HCT116 (cell line): ENCODE results near the gene GPR61. TPM values are rescaled to one million over a fixed set of nuclear protein-coding genes. Genes with fewer than 3 reads are reported as not detected.

Experiments
- ATAC-seq: fragments of 200-7000 bp; cut with Tn5 transposase; 2 replicates; pipeline ENCODE4 v1.9.1; 2020; ENCODE audit warnings: mild to moderate bottlenecking, moderate library complexity
- BruUV-seq: library from RNA; stranded (reverse); fragments of 400-500 nt; replicated peaks from 2 replicates; lab custom pipeline; 2021; lab: Mats Ljungman, UMichigan
- CTCF ChIA-PET: fragments of 300-600 bp; sonication (Branson Sonifier 250); formaldehyde crosslinking; loops from one replicate; lab custom pipeline; 2021; ENCODE audit warnings: antibody characterized with exemption; lab: Charles Lee
- POLR2A ChIA-PET: fragments of 300-600, 350-600 bp; sonication (Branson Sonifier 250); formaldehyde crosslinking; loops from one replicate; lab custom pipeline; 2021; ENCODE audit warnings: antibody characterized with exemption; lab: Charles Lee
- RAD21 ChIA-PET, 2 experiments: fragments of 300-600 bp; sonication (Branson Sonifier 250); formaldehyde crosslinking; loops; one replicate each; lab custom pipeline; 2023; ENCODE audit warnings: low total read pairs in 2 of 2; ENCODE audit not compliant: uncharacterized antibody in 2 of 2, unreplicated experiment in 2 of 2, low non-redundant PET in 1 of 2; lab: Charles Lee
- DNase-seq: peaks from one replicate; pipeline ENCODE4 v3.0.0-alpha.2; 2010; ENCODE audit warnings: low read depth, low spot score
- H2AFZ ChIP-seq: fragments of 200-600 bp; shearing (Covaris generic), sonication (generic); 2 replicates; pipeline ENCODE4 v1.6.1; 2017; ENCODE audit warnings: low read depth, mixed run types, mixed read lengths, antibody characterized with exemption, low read length; ENCODE audit not compliant: poor library complexity, severe bottlenecking
- H3K27ac ChIP-seq: 2 replicates; pipeline ENCODE4 v1.5.1; 2012; ENCODE audit warnings: low read depth, low read length
- H3K27me3 ChIP-seq: fragments of 200-600 bp; sonication (generic); 2 replicates; pipeline ENCODE4 v1.6.1; 2016; ENCODE audit warnings: mixed run types, low read length, mixed read lengths; ENCODE audit not compliant: insufficient read depth
- H3K36me3 ChIP-seq, 2 experiments: fragments of 200-500 bp in 1 of 2; fragments of 200-600 bp in 1 of 2; sonication (Bioruptor generic) in 1 of 2; sonication (generic) in 1 of 2; 2 replicates each; pipeline versions ENCODE4 v1.5.1 to v1.6.1; 2014 to 2016; ENCODE audit warnings: low read length in 2 of 2, inconsistent platforms in 1 of 2, mixed read lengths in 1 of 2, mixed run types in 1 of 2; ENCODE audit not compliant: insufficient read depth in 2 of 2, control insufficient read depth in 1 of 2
- H3K4me1 ChIP-seq, 2 experiments: fragments of 200-600 bp in 1 of 2; sonication (generic) in 1 of 2; 2 replicates each; pipeline versions ENCODE4 v1.5.1 to v1.6.1; 2012 to 2017; ENCODE audit warnings: low read length in 2 of 2, inconsistent platforms in 1 of 2, mild to moderate bottlenecking in 1 of 2, mixed read lengths in 1 of 2, mixed run types in 1 of 2, moderate library complexity in 1 of 2; ENCODE audit not compliant: insufficient read depth in 2 of 2, control insufficient read depth in 1 of 2
- H3K4me2 ChIP-seq: fragments of 200-600 bp; sonication (generic); 2 replicates; pipeline ENCODE4 v1.6.1; 2017; ENCODE audit warnings: mixed run types, low read length, mixed read lengths
- H3K4me3 ChIP-seq, 2 experiments: fragments of 200-600 bp in 1 of 2; sonication (generic) in 1 of 2; replicated peaks in 1 of 2; 2 replicates each; pipeline ENCODE4 v1.5.1; 2011 to 2016; ENCODE audit warnings: low read length in 2 of 2, control low read depth in 1 of 2, low read depth in 1 of 2, mild to moderate bottlenecking in 1 of 2, mixed read lengths in 1 of 2, mixed run types in 1 of 2
- H3K79me2 ChIP-seq: fragments of 200-600 bp; sonication (generic); 2 replicates; pipeline ENCODE4 v1.6.1; 2017; ENCODE audit warnings: mild to moderate bottlenecking, mixed run types, low read length, moderate library complexity, mixed read lengths; ENCODE audit not compliant: insufficient read depth
- H3K9ac ChIP-seq: fragments of 200-600 bp; sonication (generic); 2 replicates; pipeline ENCODE4 v1.6.1; 2016; ENCODE audit warnings: low read length, mixed read lengths
- H3K9me2 ChIP-seq: fragments of 200-600 bp; sonication (generic), shearing (Covaris generic); 2 replicates; pipeline ENCODE4 v1.6.1; 2017; ENCODE audit warnings: mixed run types, mild to moderate bottlenecking, moderate library complexity; ENCODE audit not compliant: insufficient read depth
- H3K9me3 ChIP-seq, 2 experiments: fragments of 200-500 bp in 1 of 2; fragments of 200-600 bp in 1 of 2; sonication (Bioruptor generic) in 1 of 2; sonication (generic) in 1 of 2; 2 replicates each; pipeline ENCODE4 v1.6.1; 2014 to 2017; ENCODE audit warnings: low read length in 2 of 2, mixed read lengths in 2 of 2, inconsistent platforms in 1 of 2, low read depth in 1 of 2, mild to moderate bottlenecking in 1 of 2, mixed run types in 1 of 2, moderate library complexity in 1 of 2; ENCODE audit not compliant: control insufficient read depth in 1 of 2, insufficient read depth in 1 of 2
- H4K20me1 ChIP-seq: fragments of 200-600 bp; sonication (generic), shearing (Covaris generic); 2 replicates; pipeline ENCODE4 v1.6.1; 2017; ENCODE audit warnings: mixed run types, mild to moderate bottlenecking, moderate library complexity; ENCODE audit not compliant: insufficient read depth
- EGR1 ChIP-seq: IDR thresholded peaks from 2 replicates; pipeline ENCODE4 v1.6.1; 2012; ENCODE audit warnings: low read depth
- EZH2 ChIP-seq: fragments of 200-600 bp; sonication (generic); IDR thresholded peaks from 2 replicates; pipeline ENCODE4 v1.6.1; 2017; ENCODE audit warnings: antibody characterized with exemption, mixed run types
- EZH2phosphoT487 ChIP-seq: fragments of 200-600 bp; IDR thresholded peaks from 2 replicates; pipeline ENCODE4 v1.6.1; 2018; ENCODE audit warnings: antibody characterized with exemption, borderline replicate concordance
- FOSL1 ChIP-seq: IDR thresholded peaks from 2 replicates; pipeline ENCODE4 v1.6.1; 2012; ENCODE audit warnings: low read depth
- POLR2A ChIP-seq: IDR thresholded peaks from 2 replicates; pipeline ENCODE4 v1.7.0; 2011; ENCODE audit warnings: borderline replicate concordance; ENCODE audit not compliant: insufficient read depth, insufficient read length; ENCODE audit errors: extremely low read depth
- RAD21 ChIP-seq: IDR thresholded peaks from 2 replicates; pipeline ENCODE4 v1.6.1; 2012; ENCODE audit warnings: low read depth, mild to moderate bottlenecking
- SP1 ChIP-seq: IDR thresholded peaks from 2 replicates; pipeline ENCODE4 v1.6.1; 2012; ENCODE audit warnings: low read depth
- TCF7L2 ChIP-seq: IDR thresholded peaks from 2 replicates; pipeline ENCODE4 v1.7.0; 2011; ENCODE audit warnings: borderline replicate concordance, inconsistent platforms; ENCODE audit not compliant: insufficient read depth, insufficient read length; ENCODE audit errors: extremely low read depth
- ZNF274 ChIP-seq: fragments of 200-500 bp; sonication (Bioruptor generic); IDR thresholded peaks from 2 replicates; pipeline ENCODE4 v1.6.1; 2014; ENCODE audit warnings: mild to moderate bottlenecking, low read depth, low read length, inconsistent platforms
- intact Hi-C: fragments of 100-400 bp; cut with micrococcal nuclease; formaldehyde crosslinking; loops from 2 replicates; pipeline ENCODE4 v1.10.0; 2022
- total RNA-seq: library from RNA; stranded (reverse); gene quantifications from one replicate; pipeline ENCODE4 v1.2.1, GENCODE V29; 2021; ENCODE audit not compliant: unreplicated experiment
- TF ChIP-seq, protein P1 (sequence below): IDR thresholded peaks from 2 replicates; pipeline ENCODE4 v1.6.1; 2012
- TF ChIP-seq, protein P2 (sequence below), 3 experiments: fragments of 200-600 bp in 1 of 3; sonication (generic) in 1 of 3; IDR thresholded peaks in 2 of 3; conservative IDR thresholded peaks in 1 of 3; 2 replicates each; pipeline ENCODE4 v1.5.1; 2012 to 2017; ENCODE audit warnings: low read depth in 2 of 3, low read length in 2 of 3, antibody characterized with exemption in 1 of 3, borderline replicate concordance in 1 of 3, control low read depth in 1 of 3, mild to moderate bottlenecking in 1 of 3, mixed read lengths in 1 of 3, mixed run types in 1 of 3, moderate library complexity in 1 of 3; ENCODE audit not compliant: insufficient read depth in 1 of 3
- TF ChIP-seq, protein P3 (sequence below): IDR thresholded peaks from 2 replicates; pipeline ENCODE4 v1.6.1; 2011; ENCODE audit warnings: mild to moderate bottlenecking, low read length, moderate library complexity; ENCODE audit not compliant: insufficient replicate concordance; ENCODE audit errors: extremely low read depth

GPR61 gene
- total RNA-seq, 1 experiment from 2014 or later: not detected

DNA sequence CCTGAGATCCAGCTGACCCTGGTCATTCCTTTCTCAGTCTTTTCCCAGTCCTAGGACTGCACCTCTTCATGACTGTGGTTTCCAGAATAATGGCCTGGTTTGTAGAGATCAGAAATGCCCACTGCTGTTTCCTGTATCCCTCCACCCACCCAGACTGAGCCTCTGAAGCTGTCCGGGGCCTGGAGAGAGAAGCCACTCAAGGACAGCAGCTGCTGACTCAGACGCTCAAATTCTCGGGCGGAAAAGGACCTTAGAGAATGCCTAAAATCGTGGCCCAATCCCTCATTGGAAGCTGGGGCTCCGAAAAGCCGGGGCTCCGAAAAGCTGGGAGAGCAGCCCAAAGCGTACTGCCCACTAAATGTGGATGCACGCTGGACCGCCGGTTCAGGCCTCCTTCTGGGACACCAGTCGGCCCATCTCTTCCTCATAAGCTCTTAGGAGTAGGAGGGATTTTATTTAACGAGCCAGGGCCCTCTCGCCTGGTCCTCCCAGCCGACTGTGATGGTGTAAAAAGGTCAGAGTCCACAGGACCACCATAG is 7.8 kb upstream of the GPR61 start:
- H2AFZ ChIP-seq: peak overlapping the region; percentile 47
- 0 out of 2 replicates have a peak overlapping the region, but pooled peaks have one; percentile 49 for H3K4me2 ChIP-seq
- intact Hi-C loops: loop anchor here (1.0 to 10.0 kb wide), 7 partner anchors 38 to 327 kb away; partner anchors contain the start of genes CYB561D1, PSMA5 and SORT1
- H3K36me3 ChIP-seq: no peaks in the 10 kb centered on the region
- ChIA-PET RAD21 (interaction anchor here (0.9 to 2.1 kb wide), 4 partner anchors 33 to 42 kb away, joined by 5 to 17 read pairs (median 6); partner anchors contain the start of gene CYB561D1 (in 1 of the 2)), POLR2A (interaction anchor here (1.1 to 1.6 kb wide), 3 partner anchors 16 to 41 kb away, joined by 3 to 6 read pairs (median 4); partner anchors contain the start of gene GNAI3), CTCF (interaction anchor here (0.6 to 6.4 kb wide), 25 partner anchors 12 to 490 kb away, joined by 3 to 146 read pairs (median 5); partner anchors contain the start of genes AHCYL1, AMIGO1, CELSR2 and CYB561D1)
- no peaks in the 10 kb centered on the region for H4K20me1 ChIP-seq
- no peak for TF ChIP-seq EZH2phosphoT487
- TF ChIP-seq FOSL1: no peak
- no peak for TF ChIP-seq TCF7L2
- no peak for TF ChIP-seq POLR2A
- TF ChIP-seq EZH2: no peak
- TF ChIP-seq EGR1: no peak
- no peak overlapping the region for H3K27ac ChIP-seq
- BruUV-seq: no TSS peak
- H3K9me2 ChIP-seq: no peaks in the 10 kb centered on the region
- no peaks in the 10 kb centered on the region for H3K79me2 ChIP-seq
- no peak overlapping the region for H3K9ac ChIP-seq
- H3K4me1 ChIP-seq: peaks cover 4 to 14% of the 10 kb centered on the region in 2 experiments; a peak in 3 of 4 replicates
- no peak for ATAC-seq
- no peaks in the 10 kb centered on the region; the same call in 1 of the 2 replicates for H3K27me3 ChIP-seq
- no peaks in the 10 kb centered on the region for H3K9me3 ChIP-seq
- H3K4me3 ChIP-seq: no peak overlapping the region
- no peak for DNase-seq

DNA sequence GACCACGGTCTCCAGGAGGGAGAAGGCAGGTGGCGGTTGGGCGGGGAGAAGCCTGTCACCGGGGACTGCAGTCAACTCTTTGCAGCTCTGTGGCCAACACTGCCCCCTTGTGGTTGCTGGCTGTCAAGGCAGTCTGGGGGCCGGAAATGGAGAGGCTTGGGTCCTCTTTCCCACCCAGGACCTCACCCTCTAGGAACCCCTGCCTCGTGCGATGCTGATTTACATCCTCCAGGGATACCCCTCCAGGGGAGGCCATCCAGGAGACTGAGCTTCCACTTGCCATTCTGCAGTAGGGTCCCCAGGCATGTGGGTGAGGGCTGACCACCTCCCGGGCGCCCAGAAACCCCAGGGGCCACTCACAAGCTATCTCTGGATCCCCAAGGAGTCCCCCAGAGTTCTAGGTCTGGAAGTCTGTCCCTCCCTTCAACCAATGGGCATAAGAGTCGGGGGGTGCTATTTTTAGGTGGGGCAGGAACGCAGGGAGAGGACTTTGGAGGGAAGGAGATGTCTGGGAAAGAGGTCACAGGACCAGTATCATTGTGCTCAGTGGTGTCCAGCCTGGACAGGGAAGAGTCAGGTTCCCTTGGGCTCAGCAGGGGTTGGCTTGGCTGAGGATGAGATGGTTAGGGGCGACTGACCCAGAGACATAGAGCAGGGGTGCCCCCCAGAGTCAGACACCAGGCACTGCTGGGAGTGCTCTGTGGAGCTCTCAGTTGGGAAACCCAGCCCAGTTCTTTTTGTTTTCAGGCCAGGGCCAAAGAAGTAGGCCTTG is 7.1 kb upstream of the GPR61 start:
- ChIA-PET RAD21 (interaction anchor here (0.9 to 2.1 kb wide), 6 partner anchors 14 to 42 kb away, joined by 3 to 17 read pairs (median 5); partner anchors contain the start of gene CYB561D1 (in 1 of the 2)), POLR2A (interaction anchor here (1.0 to 1.6 kb wide), 3 partner anchors 16 to 39 kb away, joined by 3 to 6 read pairs (median 4); partner anchors contain the start of genes CYB561D1 and GNAI3), CTCF (interaction anchor here (0.6 to 6.4 kb wide), 32 partner anchors 10 to 490 kb away, joined by 3 to 146 read pairs (median 5); partner anchors contain the start of genes AHCYL1, AMIGO1, CELSR2 and CYB561D1)
- Histone ChIP-seq H3K36me3 (no peaks in the 10 kb centered on the region), H3K9me3 (no peaks in the 10 kb centered on the region), H2AFZ (peak overlapping the region; percentile 95), H3K79me2 (no peaks in the 10 kb centered on the region), H4K20me1 (no peaks in the 10 kb centered on the region), H3K4me3 (no peak overlapping the region), H3K4me2 (peak overlapping the region; percentile 49), H3K27me3 (no peaks in the 10 kb centered on the region; the same call in 1 of the 2 replicates), H3K9ac (no peak overlapping the region), H3K27ac (peak overlapping the region; percentile 21; the same call in 1 of the 2 replicates), H3K9me2 (no peaks in the 10 kb centered on the region), H3K4me1 (peaks cover 4 to 14% of the 10 kb centered on the region in 2 experiments; a peak in 3 of 4 replicates)
- BruUV-seq: no TSS peak
- intact Hi-C loops: loop anchor here (1.0 to 10.0 kb wide), 7 partner anchors 38 to 328 kb away; partner anchors contain the start of genes CYB561D1, PSMA5 and SORT1
- ATAC-seq (peak; percentile 92), DNase-seq (peak; percentile 47)
- TF ChIP-seq RAD21 (peak; percentile 91), SP1 (no peak), ZNF274 (no peak), EZH2 (no peak)
- TF ChIP-seq, protein P1, sequence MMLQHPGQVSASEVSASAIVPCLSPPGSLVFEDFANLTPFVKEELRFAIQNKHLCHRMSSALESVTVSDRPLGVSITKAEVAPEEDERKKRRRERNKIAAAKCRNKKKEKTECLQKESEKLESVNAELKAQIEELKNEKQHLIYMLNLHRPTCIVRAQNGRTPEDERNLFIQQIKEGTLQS: no peak
- TF ChIP-seq, protein P2, sequence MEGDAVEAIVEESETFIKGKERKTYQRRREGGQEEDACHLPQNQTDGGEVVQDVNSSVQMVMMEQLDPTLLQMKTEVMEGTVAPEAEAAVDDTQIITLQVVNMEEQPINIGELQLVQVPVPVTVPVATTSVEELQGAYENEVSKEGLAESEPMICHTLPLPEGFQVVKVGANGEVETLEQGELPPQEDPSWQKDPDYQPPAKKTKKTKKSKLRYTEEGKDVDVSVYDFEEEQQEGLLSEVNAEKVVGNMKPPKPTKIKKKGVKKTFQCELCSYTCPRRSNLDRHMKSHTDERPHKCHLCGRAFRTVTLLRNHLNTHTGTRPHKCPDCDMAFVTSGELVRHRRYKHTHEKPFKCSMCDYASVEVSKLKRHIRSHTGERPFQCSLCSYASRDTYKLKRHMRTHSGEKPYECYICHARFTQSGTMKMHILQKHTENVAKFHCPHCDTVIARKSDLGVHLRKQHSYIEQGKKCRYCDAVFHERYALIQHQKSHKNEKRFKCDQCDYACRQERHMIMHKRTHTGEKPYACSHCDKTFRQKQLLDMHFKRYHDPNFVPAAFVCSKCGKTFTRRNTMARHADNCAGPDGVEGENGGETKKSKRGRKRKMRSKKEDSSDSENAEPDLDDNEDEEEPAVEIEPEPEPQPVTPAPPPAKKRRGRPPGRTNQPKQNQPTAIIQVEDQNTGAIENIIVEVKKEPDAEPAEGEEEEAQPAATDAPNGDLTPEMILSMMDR (IDR thresholded peaks at IDR 0.05 in 2 of 3, conservative IDR thresholded peaks at IDR 0.05 in 1 of 3; ENCODE audit: borderline replicate concordance in 1 of 3, insufficient read depth in 1 of 3, low read depth in 2 of 3, low read length in 2 of 3): peak; percentile 85 to 97 (median 93)
- TF ChIP-seq, protein P3, sequence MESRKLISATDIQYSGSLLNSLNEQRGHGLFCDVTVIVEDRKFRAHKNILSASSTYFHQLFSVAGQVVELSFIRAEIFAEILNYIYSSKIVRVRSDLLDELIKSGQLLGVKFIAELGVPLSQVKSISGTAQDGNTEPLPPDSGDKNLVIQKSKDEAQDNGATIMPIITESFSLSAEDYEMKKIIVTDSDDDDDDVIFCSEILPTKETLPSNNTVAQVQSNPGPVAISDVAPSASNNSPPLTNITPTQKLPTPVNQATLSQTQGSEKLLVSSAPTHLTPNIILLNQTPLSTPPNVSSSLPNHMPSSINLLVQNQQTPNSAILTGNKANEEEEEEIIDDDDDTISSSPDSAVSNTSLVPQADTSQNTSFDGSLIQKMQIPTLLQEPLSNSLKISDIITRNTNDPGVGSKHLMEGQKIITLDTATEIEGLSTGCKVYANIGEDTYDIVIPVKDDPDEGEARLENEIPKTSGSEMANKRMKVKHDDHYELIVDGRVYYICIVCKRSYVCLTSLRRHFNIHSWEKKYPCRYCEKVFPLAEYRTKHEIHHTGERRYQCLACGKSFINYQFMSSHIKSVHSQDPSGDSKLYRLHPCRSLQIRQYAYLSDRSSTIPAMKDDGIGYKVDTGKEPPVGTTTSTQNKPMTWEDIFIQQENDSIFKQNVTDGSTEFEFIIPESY: no peak
